SK-N-SH treated with all-trans-retinoic acid at 6 μM for 48 hours (cell line): ENCODE results near the gene ZNF511.

Experiments used
- ATAC-seq: fragments of 200-7000 bp; cut with Tn5 transposase; 3 replicates; pipeline ENCODE4 v1.9.1; 2020; ENCODE audit warnings: mild to moderate bottlenecking, moderate library complexity
- ARNTL ChIP-seq: fragments of 450-650 bp; formaldehyde crosslinking; IDR thresholded peaks from 2 replicates; pipeline ENCODE4 v1.5.0; 2020; ENCODE audit warnings: low read depth, mild to moderate bottlenecking, moderate library complexity, borderline replicate concordance
- BACH2 ChIP-seq: fragments of 250-450 bp; sonication (Bioruptor Pico); IDR thresholded peaks from 2 replicates; pipeline ENCODE4 v1.9.0; 2021; ENCODE audit warnings: mild to moderate bottlenecking, borderline replicate concordance
- CSDC2 ChIP-seq: fragments of 250-450 bp; sonication (Bioruptor Pico); IDR thresholded peaks from 2 replicates; pipeline ENCODE4 v1.5.0; 2020; ENCODE audit warnings: mild to moderate bottlenecking, moderate library complexity
- CSRNP3 ChIP-seq: fragments of 250-450 bp; sonication (Bioruptor Pico); IDR thresholded peaks from 2 replicates; pipeline ENCODE4 v1.5.1; 2021; ENCODE audit warnings: mild to moderate bottlenecking, moderate library complexity
- ESRRG ChIP-seq: fragments of 250-450 bp; sonication (Bioruptor Pico); IDR thresholded peaks from 2 replicates; pipeline ENCODE4 v1.6.1; 2021; ENCODE audit warnings: mild to moderate bottlenecking
- GLIS3 ChIP-seq: fragments of 250-450 bp; sonication (Bioruptor Pico); IDR thresholded peaks from 2 replicates; pipeline ENCODE4 v1.5.0; 2020; ENCODE audit warnings: mild to moderate bottlenecking, moderate library complexity
- OSR1 ChIP-seq: fragments of 250-450 bp; sonication (Bioruptor Pico); IDR thresholded peaks from 2 replicates; pipeline ENCODE4 v1.8.0; 2022; ENCODE audit warnings: moderate library complexity, mild to moderate bottlenecking, inconsistent platforms
- PPARA ChIP-seq: fragments of 250-450 bp; sonication (Bioruptor Pico); IDR thresholded peaks from 2 replicates; pipeline ENCODE4 v1.5.0; 2020; ENCODE audit warnings: mild to moderate bottlenecking, borderline replicate concordance
- RARB ChIP-seq: fragments of 250-450 bp; sonication (Bioruptor Pico); IDR thresholded peaks from 2 replicates; pipeline ENCODE4 v1.8.0; 2021; ENCODE audit warnings: mild to moderate bottlenecking, moderate library complexity
- TCF4 ChIP-seq: fragments of 250-450 bp; sonication (Bioruptor Pico); IDR thresholded peaks from 2 replicates; pipeline ENCODE4 v1.8.0; 2021; ENCODE audit warnings: mild to moderate bottlenecking, moderate library complexity, borderline replicate concordance
- TOX ChIP-seq: fragments of 250-450 bp; sonication (Bioruptor Pico); IDR thresholded peaks from 2 replicates; pipeline ENCODE4 v1.8.0; 2021; ENCODE audit warnings: mild to moderate bottlenecking, moderate library complexity, borderline replicate concordance
- ZC3H10 ChIP-seq: fragments of 250-450 bp; sonication (Bioruptor Pico); IDR thresholded peaks from 2 replicates; pipeline ENCODE4 v1.5.1; 2021; ENCODE audit warnings: mild to moderate bottlenecking, moderate library complexity
- ZFP3 ChIP-seq: fragments of 250-450 bp; sonication (Bioruptor Pico); IDR thresholded peaks from 2 replicates; pipeline ENCODE4 v1.5.0; 2020; ENCODE audit warnings: mild to moderate bottlenecking, moderate library complexity
- ZFP30 ChIP-seq: fragments of 450-650 bp; formaldehyde crosslinking; IDR thresholded peaks from 2 replicates; pipeline ENCODE4 v1.5.0; 2022; ENCODE audit warnings: mild to moderate bottlenecking, moderate library complexity
- ZNF70 ChIP-seq: fragments of 450-650 bp; formaldehyde crosslinking; IDR thresholded peaks from 2 replicates; pipeline ENCODE4 v1.5.0; 2020; ENCODE audit warnings: mild to moderate bottlenecking, moderate library complexity
- ZNF8 ChIP-seq: fragments of 450-650 bp; formaldehyde crosslinking; IDR thresholded peaks from 2 replicates; pipeline ENCODE4 v1.5.0; 2020; ENCODE audit warnings: mild to moderate bottlenecking, moderate library complexity
- TF ChIP-seq, protein P1 (sequence below): fragments of 250-450 bp; sonication (Bioruptor Pico); IDR thresholded peaks from 2 replicates; pipeline ENCODE4 v1.5.1; 2020; ENCODE audit warnings: low read depth, mild to moderate bottlenecking, moderate library complexity
- TF ChIP-seq, protein P2 (sequence below): fragments of 250-450 bp; sonication (Bioruptor Pico); IDR thresholded peaks from 2 replicates; pipeline ENCODE4 v1.8.0; 2021; ENCODE audit warnings: low read depth, mild to moderate bottlenecking, moderate library complexity, borderline replicate concordance
- TF ChIP-seq, protein P3 (sequence below): fragments of 250-450 bp; sonication (Bioruptor Pico); IDR thresholded peaks from 2 replicates; pipeline ENCODE4 v1.8.0; 2020; ENCODE audit warnings: mild to moderate bottlenecking, moderate library complexity, borderline replicate concordance
- TF ChIP-seq, protein P4 (sequence below): fragments of 250-450 bp; sonication (Bioruptor Pico); IDR thresholded peaks from 2 replicates; pipeline ENCODE4 v1.5.0; 2020; ENCODE audit warnings: mild to moderate bottlenecking, moderate library complexity

ZNF511 gene

DNA sequence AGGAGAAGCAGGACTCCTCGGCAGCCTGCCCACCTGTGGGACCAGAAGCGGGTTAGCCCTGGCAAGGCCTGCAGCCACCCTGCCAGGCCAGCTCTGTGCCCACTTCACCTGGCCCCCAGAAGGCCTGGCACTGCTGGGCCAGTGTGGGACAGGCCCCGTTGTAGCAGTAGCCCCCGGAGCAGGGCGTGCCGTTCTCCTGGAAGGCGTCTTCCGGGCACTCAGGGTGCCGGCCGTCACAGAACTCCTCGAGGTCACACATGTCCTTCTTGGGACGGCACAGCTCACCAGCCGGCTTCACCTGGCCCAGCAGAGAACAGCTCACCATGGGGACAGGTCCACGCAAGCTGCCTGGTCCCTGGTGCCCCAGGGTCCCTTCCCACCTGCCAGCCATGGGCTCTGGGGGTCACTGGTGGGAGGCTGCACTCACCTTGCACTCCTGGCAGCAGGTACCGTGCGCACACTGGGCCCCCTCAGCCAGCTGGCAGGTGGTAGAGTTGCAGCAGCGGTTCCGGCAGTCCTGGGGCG is 37.9 kb upstream of the ZNF511 start:
- TF ChIP-seq, protein P1, sequence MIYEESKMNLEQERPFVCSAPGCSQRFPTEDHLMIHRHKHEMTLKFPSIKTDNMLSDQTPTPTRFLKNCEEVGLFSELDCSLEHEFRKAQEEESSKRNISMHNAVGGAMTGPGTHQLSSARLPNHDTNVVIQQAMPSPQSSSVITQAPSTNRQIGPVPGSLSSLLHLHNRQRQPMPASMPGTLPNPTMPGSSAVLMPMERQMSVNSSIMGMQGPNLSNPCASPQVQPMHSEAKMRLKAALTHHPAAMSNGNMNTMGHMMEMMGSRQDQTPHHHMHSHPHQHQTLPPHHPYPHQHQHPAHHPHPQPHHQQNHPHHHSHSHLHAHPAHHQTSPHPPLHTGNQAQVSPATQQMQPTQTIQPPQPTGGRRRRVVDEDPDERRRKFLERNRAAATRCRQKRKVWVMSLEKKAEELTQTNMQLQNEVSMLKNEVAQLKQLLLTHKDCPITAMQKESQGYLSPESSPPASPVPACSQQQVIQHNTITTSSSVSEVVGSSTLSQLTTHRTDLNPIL: no peak
- TF ChIP-seq GLIS3 (CRISPR knock-in tag) (no peak), ZFP30 (no peak), ZC3H10 (CRISPR knock-in tag) (no peak), BACH2 (CRISPR knock-in tag) (no peak), CSDC2 (no peak), ESRRG (CRISPR knock-in tag) (no peak), ARNTL (CRISPR knock-in tag) (no peak), ZFP3 (no peak), TOX (CRISPR knock-in tag) (no peak)
- TF ChIP-seq, protein P2, sequence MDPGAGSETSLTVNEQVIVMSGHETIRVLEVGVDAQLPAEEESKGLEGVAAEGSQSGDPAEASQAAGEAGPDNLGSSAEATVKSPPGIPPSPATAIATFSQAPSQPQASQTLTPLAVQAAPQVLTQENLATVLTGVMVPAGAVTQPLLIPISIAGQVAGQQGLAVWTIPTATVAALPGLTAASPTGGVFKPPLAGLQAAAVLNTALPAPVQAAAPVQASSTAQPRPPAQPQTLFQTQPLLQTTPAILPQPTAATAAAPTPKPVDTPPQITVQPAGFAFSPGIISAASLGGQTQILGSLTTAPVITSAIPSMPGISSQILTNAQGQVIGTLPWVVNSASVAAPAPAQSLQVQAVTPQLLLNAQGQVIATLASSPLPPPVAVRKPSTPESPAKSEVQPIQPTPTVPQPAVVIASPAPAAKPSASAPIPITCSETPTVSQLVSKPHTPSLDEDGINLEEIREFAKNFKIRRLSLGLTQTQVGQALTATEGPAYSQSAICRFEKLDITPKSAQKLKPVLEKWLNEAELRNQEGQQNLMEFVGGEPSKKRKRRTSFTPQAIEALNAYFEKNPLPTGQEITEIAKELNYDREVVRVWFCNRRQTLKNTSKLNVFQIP (CRISPR knock-in tag): no peak
- no peak for ATAC-seq

GRCh38 chr10:133271521-133272300 is 37.0 kb upstream of the ZNF511 start:
- ATAC-seq: no peak
- TF ChIP-seq ZFP30 (no peak), TOX (CRISPR knock-in tag) (no peak), ZNF70 (CRISPR knock-in tag) (no peak), ESRRG (CRISPR knock-in tag) (no peak), ZC3H10 (CRISPR knock-in tag) (no peak), RARB (CRISPR knock-in tag) (no peak), ARNTL (CRISPR knock-in tag) (no peak), CSRNP3 (CRISPR knock-in tag) (no peak), OSR1 (CRISPR knock-in tag) (no peak), TCF4 (no peak), ZNF8 (CRISPR knock-in tag) (no peak), PPARA (CRISPR knock-in tag) (no peak)
- TF ChIP-seq, protein P3, sequence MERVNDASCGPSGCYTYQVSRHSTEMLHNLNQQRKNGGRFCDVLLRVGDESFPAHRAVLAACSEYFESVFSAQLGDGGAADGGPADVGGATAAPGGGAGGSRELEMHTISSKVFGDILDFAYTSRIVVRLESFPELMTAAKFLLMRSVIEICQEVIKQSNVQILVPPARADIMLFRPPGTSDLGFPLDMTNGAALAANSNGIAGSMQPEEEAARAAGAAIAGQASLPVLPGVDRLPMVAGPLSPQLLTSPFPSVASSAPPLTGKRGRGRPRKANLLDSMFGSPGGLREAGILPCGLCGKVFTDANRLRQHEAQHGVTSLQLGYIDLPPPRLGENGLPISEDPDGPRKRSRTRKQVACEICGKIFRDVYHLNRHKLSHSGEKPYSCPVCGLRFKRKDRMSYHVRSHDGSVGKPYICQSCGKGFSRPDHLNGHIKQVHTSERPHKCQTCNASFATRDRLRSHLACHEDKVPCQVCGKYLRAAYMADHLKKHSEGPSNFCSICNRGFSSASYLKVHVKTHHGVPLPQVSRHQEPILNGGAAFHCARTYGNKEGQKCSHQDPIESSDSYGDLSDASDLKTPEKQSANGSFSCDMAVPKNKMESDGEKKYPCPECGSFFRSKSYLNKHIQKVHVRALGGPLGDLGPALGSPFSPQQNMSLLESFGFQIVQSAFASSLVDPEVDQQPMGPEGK (CRISPR knock-in tag): no peak
- TF ChIP-seq, protein P2 (CRISPR knock-in tag): no peak
- TF ChIP-seq, protein P4, sequence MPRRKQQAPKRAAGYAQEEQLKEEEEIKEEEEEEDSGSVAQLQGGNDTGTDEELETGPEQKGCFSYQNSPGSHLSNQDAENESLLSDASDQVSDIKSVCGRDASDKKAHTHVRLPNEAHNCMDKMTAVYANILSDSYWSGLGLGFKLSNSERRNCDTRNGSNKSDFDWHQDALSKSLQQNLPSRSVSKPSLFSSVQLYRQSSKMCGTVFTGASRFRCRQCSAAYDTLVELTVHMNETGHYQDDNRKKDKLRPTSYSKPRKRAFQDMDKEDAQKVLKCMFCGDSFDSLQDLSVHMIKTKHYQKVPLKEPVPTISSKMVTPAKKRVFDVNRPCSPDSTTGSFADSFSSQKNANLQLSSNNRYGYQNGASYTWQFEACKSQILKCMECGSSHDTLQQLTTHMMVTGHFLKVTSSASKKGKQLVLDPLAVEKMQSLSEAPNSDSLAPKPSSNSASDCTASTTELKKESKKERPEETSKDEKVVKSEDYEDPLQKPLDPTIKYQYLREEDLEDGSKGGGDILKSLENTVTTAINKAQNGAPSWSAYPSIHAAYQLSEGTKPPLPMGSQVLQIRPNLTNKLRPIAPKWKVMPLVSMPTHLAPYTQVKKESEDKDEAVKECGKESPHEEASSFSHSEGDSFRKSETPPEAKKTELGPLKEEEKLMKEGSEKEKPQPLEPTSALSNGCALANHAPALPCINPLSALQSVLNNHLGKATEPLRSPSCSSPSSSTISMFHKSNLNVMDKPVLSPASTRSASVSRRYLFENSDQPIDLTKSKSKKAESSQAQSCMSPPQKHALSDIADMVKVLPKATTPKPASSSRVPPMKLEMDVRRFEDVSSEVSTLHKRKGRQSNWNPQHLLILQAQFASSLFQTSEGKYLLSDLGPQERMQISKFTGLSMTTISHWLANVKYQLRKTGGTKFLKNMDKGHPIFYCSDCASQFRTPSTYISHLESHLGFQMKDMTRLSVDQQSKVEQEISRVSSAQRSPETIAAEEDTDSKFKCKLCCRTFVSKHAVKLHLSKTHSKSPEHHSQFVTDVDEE (CRISPR knock-in tag): no peak
- TF ChIP-seq, protein P1: no peak
